HG03442 (cell line): ENCODE data around the gene KRT17.
"Not testable (repeated sequence)": the region's sequence is repeated elsewhere in the genome, so short reads cannot be mapped to it uniquely, and the experiment has no call there.

Source experiments
- ATAC-seq: cut with Tn5 transposase; IDR thresholded peaks from one replicate; pipeline ENCODE4 v1.9.1; 2021; ENCODE audit warnings: mild to moderate bottlenecking, moderate library complexity; ENCODE audit not compliant: unreplicated experiment

The KRT17 gene

GRCh38 chr17:41621916-41622315, 2.5 kb downstream of the KRT17 start:
- no peak for ATAC-seq

GRCh38 chr17:41621435-41621817, 2.9 kb downstream of the KRT17 start:
- not testable (repeated sequence) for ATAC-seq

GRCh38 chr17:41620583-41621434, 3.6 kb downstream of the KRT17 start:
- no peak for ATAC-seq

- ATAC-seq: not testable (repeated sequence)
Observed at GRCh38 chr17:41619927-41620582, 4.3 kb downstream of the KRT17 start.

GRCh38 chr17:41619036-41619926, 5.1 kb downstream of the KRT17 start:
- no peak for ATAC-seq

GRCh38 chr17:41618341-41619035, 5.9 kb downstream of the KRT17 start:
- no peak for ATAC-seq

- no peak for ATAC-seq
Observed at GRCh38 chr17:41617698-41618097, 6.7 kb downstream of the KRT17 start.

GRCh38 chr17:41617136-41617535, 7.2 kb downstream of the KRT17 start:
- no peak for ATAC-seq

GRCh38 chr17:41616486-41616885, 7.9 kb downstream of the KRT17 start:
- ATAC-seq: not testable (repeated sequence)

GRCh38 chr17:41615454-41615853, 8.9 kb downstream of the KRT17 start:
- ATAC-seq: no peak

- not testable (repeated sequence) for ATAC-seq
Observed at GRCh38 chr17:41614767-41615166, 9.6 kb downstream of the KRT17 start.

GRCh38 chr17:41614098-41614497, 10.3 kb downstream of the KRT17 start:
- ATAC-seq: no peak

- no peak for ATAC-seq
Observed at GRCh38 chr17:41613277-41614082, 10.9 kb downstream of the KRT17 start.

- not testable (repeated sequence) for ATAC-seq
Observed at GRCh38 chr17:41612376-41613160, 11.8 kb downstream of the KRT17 start, which contains the start of gene KRT16. KRT16 (minus strand) TSS chr17:41612767; CDS start chr17:41612688, 79 bp downstream.

GRCh38 chr17:41610965-41611640, 13.3 kb downstream of the KRT17 start:
- ATAC-seq: no peak

- ATAC-seq: not testable (repeated sequence)
Observed at GRCh38 chr17:41610061-41610517, 14.3 kb downstream of the KRT17 start.

- ATAC-seq: not testable (repeated sequence)
Observed at GRCh38 chr17:41606930-41607329, 17.4 kb downstream of the KRT17 start.

- ATAC-seq: no peak
Observed at GRCh38 chr17:41602524-41602923, 21.9 kb downstream of the KRT17 start.
